ENCODE results near the gene PPM1E.

- no peak for TF ChIP-seq POLR2AphosphoS5 (IDR thresholded peaks at IDR 0.05; ENCODE audit: low read depth, low read length)
- TF ChIP-seq TAF1 (IDR thresholded peaks at IDR 0.05; ENCODE audit: borderline replicate concordance, insufficient read depth, low read length) = no peak
These were observed 230.3 kb downstream of the PPM1E start for GRCh38 chr17:58985971-58986370.
